Tibial nerve (tissue), 4 donors: ENCODE data around the gene MAMLD1. TPM values are rescaled to one million over a fixed set of nuclear protein-coding genes. Genes with fewer than 3 reads are reported as not detected.

Experiments used
- DNase-seq, 2 donors: peaks; one replicate each; pipeline ENCODE4 v3.0.0-alpha.2; 2019; ENCODE audit warnings: low spot score in 2 of 2
- H3K27ac ChIP-seq, 4 donors: fragments of 200-600 bp; sonication (generic) in 3 of 4; one replicate each; pipeline ENCODE4 v1.5.1; 2017 to 2019; ENCODE audit warnings: mild to moderate bottlenecking in 1 of 4
- H3K27me3 ChIP-seq, 2 donors: fragments of 200-600 bp; sonication (generic) in 1 of 2; one replicate each; pipeline versions ENCODE4 v1.5.1 to v1.6.0; 2017 to 2019
- H3K36me3 ChIP-seq, 3 donors: fragments of 200-600 bp; sonication (generic); one replicate each; pipeline ENCODE4 v1.5.1; 2018 to 2019
- H3K4me1 ChIP-seq, 4 donors: fragments of 200-600 bp; sonication (generic) in 3 of 4; one replicate each; pipeline ENCODE4 v1.5.1; 2017 to 2019
- H3K4me3 ChIP-seq, 4 donors: fragments of 200-600 bp; sonication (generic) in 3 of 4; one replicate each; pipeline ENCODE4 v1.5.1; 2017 to 2019; ENCODE audit warnings: mild to moderate bottlenecking in 1 of 4, moderate library complexity in 1 of 4
- H3K9me3 ChIP-seq, 4 donors: fragments of 200-600 bp; sonication (generic) in 3 of 4; one replicate each; pipeline ENCODE4 v1.5.1; 2017 to 2019
- CTCF ChIP-seq, 5 experiments: fragments of 200-600 bp in 3 of 5; fragments of 450-650 bp in 2 of 5; sonication (generic) in 3 of 5; IDR thresholded peaks; one replicate each; pipeline ENCODE4 v1.5.1; 2016 to 2019; ENCODE audit warnings: antibody characterized with exemption in 5 of 5, mild to moderate bottlenecking in 3 of 5, moderate library complexity in 2 of 5
- EP300 ChIP-seq, 2 donors: sonication (generic); formaldehyde crosslinking; IDR thresholded peaks; one replicate each; pipeline ENCODE4 v1.6.1; 2017; ENCODE audit warnings: antibody characterized with exemption in 2 of 2, mild to moderate bottlenecking in 1 of 2
- POLR2A ChIP-seq, 2 donors: fragments of 450-650 bp; IDR thresholded peaks; one replicate each; pipeline ENCODE4 v1.6.1; 2017; ENCODE audit warnings: antibody characterized with exemption in 2 of 2, mild to moderate bottlenecking in 2 of 2, moderate library complexity in 2 of 2
- WGBS, 2 donors: methylation state at CpG; one replicate each; pipeline ENCODE4 v1.1.5; 2018; 5-methylcytosine and 5-hydroxymethylcytosine counted together
- total RNA-seq, 4 donors: library from RNA; depleted of rRNA; stranded (reverse); fragments of >200 nt; gene quantifications; one replicate each; pipeline ENCODE4 v1.1.0, GENCODE V29; 2016

Gene MAMLD1
- total RNA-seq, 4 donors from 2014 or later: 8.2 to 16.2 (median 9.2) TPM

DNA sequence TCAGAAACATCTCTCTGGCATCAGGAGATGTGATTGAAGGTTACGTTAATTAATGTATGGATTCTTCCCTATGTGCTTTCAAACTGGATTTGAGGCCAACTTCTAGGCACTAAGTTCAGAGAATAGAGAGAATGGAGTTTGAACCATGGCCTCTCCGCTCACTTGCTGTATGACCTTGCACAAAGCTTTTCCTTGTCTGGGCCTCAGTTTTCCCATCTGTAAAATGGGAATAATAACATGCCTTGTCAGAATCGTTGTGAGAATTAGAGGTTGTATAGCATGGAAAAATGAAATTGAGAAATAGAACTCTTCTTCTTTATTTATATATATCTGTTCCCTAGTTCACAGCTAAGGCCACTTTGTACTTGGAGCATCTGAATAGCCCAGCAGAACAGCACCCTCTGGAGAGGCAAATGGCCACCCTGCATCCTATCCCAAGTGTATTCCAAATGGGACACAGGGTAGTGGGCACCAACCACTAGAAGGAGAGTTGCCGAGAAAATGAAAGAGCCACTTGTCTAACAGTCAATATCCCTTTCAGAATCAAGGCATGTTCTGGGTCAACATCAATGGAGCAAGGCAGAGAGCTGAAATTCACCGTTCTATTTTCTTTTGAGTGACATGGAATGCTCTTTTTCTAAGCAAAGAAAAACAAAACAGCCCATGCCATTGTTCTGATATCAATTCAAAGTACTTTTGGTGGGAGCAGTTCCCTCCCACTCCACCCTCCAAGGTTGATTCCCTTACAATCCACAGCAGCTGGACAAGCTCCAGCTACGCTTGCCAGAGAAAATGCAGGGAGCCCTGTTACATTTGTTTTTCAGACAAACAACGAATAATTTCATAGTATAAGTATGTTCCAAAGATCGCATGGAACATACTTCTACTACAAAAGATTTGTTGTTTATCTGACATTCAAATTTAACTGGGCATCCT lies 182.0 kb downstream of the MAMLD1 start:
- DNase-seq: no peak
- Histone ChIP-seq H3K4me3 (no peak overlapping the region), H3K9me3 (no peaks in the 10 kb centered on the region), H3K36me3 (no peaks in the 10 kb centered on the region), H3K27me3 (no peaks in the 10 kb centered on the region), H3K27ac (peak overlapping the region in 2 of 4 donors; percentile 89 to 90), H3K4me1 (peaks cover 0 to 31% (median 8%) of the 10 kb centered on the region in 4 donors)
- TF ChIP-seq EP300 (IDR thresholded peaks at IDR 0.05): peak in 1 of 2 donors; percentile 73
- TF ChIP-seq CTCF (IDR thresholded peaks at IDR 0.05): peak in 1 of 5 experiments; percentile 12
- TF ChIP-seq POLR2A (IDR thresholded peaks at IDR 0.05): no peak
- WGBS, 2 donors: 48 to 58% methylated on average over 7 to 8 of the region's 8 CpGs

GRCh38 chrX:150546711-150547153 lies 183.6 kb downstream of the MAMLD1 start:
- Histone ChIP-seq H3K27me3 (no peaks in the 10 kb centered on the region), H3K4me1 (peaks cover 0 to 31% (median 8%) of the 10 kb centered on the region in 4 donors), H3K9me3 (no peaks in the 10 kb centered on the region), H3K36me3 (no peaks in the 10 kb centered on the region), H3K4me3 (no peak overlapping the region), H3K27ac (peak overlapping the region; percentile 69 to 90 (median 84))
- WGBS, 2 donors: 34 to 43% methylated on average over 5 to 9 of the region's 9 CpGs
- TF ChIP-seq POLR2A (IDR thresholded peaks at IDR 0.05) (no peak), CTCF (IDR thresholded peaks at IDR 0.05) (no peak), EP300 (IDR thresholded peaks at IDR 0.05) (no peak)
- no peak for DNase-seq

- H3K27me3 ChIP-seq: no peaks in the 10 kb centered on the region
- TF ChIP-seq CTCF (IDR thresholded peaks at IDR 0.05) (peak in 1 of 5 experiments; percentile 8), EP300 (IDR thresholded peaks at IDR 0.05) (peak in 1 of 2 donors; percentile 81), POLR2A (IDR thresholded peaks at IDR 0.05) (peak in 1 of 2 donors; percentile 30)
- 10 to 53% methylated on average over 4 to 47 of the region's 54 CpGs for WGBS, 2 donors
Measured at GRCh38 chrX:150547375-150548115, 184.4 kb downstream of the MAMLD1 start.

GRCh38 chrX:150548251-150548650 lies 185.1 kb downstream of the MAMLD1 start:
- Histone ChIP-seq H3K36me3 (no peaks in the 10 kb centered on the region), H3K27ac (peak overlapping the region; percentile 69 to 90 (median 84)), H3K9me3 (no peaks in the 10 kb centered on the region), H3K27me3 (no peaks in the 10 kb centered on the region), H3K4me3 (peak overlapping the region in 3 of 4 donors; percentile 17 to 50 (median 36)), H3K4me1 (peaks cover 0 to 31% (median 8%) of the 10 kb centered on the region in 4 donors)
- DNase-seq: no peak
- no peak for TF ChIP-seq EP300 (IDR thresholded peaks at IDR 0.05)
- TF ChIP-seq POLR2A (IDR thresholded peaks at IDR 0.05): no peak
- WGBS, 2 donors: 74 to 81% methylated on average over 4 of the region's 4 CpGs

More at GRCh38 chrX:150547375-150548115, 184.4 kb downstream of the MAMLD1 start:
- peak overlapping the region; percentile 17 to 50 (median 40) for H3K4me3 ChIP-seq
- no peaks in the 10 kb centered on the region for H3K36me3 ChIP-seq
- H3K4me1 ChIP-seq: peaks cover 0 to 31% (median 8%) of the 10 kb centered on the region in 4 donors
- peak; percentile 25 to 39 for DNase-seq
- peak overlapping the region; percentile 69 to 90 (median 84) for H3K27ac ChIP-seq
- H3K9me3 ChIP-seq: no peaks in the 10 kb centered on the region

- Histone ChIP-seq H3K27me3 (no peaks in the 10 kb centered on the region), H3K36me3 (no peaks in the 10 kb centered on the region), H3K9me3 (no peaks in the 10 kb centered on the region), H3K27ac (peak overlapping the region in 1 of 4 donors; percentile 89), H3K4me1 (peaks cover 0 to 31% (median 8%) of the 10 kb centered on the region in 4 donors), H3K4me3 (no peak overlapping the region)
- 52 to 58% methylated on average over 2 of the region's 2 CpGs for WGBS, 2 donors
- TF ChIP-seq CTCF (IDR thresholded peaks at IDR 0.05): no peak
- no peak for TF ChIP-seq EP300 (IDR thresholded peaks at IDR 0.05)
- no peak for TF ChIP-seq POLR2A (IDR thresholded peaks at IDR 0.05)
- no peak for DNase-seq
Measured at GRCh38 chrX:150548684-150549083, 185.6 kb downstream of the MAMLD1 start.
